GM12875 (cell line): ENCODE data around the gene SH3RF1.

Experiments
- H3K4me3 ChIP-seq: one replicate; pipeline ENCODE4 v1.5.1; 2011; ENCODE audit warnings: low read depth, low read length, control low read depth
- TF ChIP-seq, protein P1 (sequence below): IDR thresholded peaks from 2 replicates; pipeline ENCODE4 v1.5.1; 2011; ENCODE audit warnings: low read depth, mild to moderate bottlenecking, control low read depth, inconsistent platforms, low read length, moderate library complexity, borderline replicate concordance; ENCODE audit not compliant: insufficient read depth

SH3RF1 gene

DNA sequence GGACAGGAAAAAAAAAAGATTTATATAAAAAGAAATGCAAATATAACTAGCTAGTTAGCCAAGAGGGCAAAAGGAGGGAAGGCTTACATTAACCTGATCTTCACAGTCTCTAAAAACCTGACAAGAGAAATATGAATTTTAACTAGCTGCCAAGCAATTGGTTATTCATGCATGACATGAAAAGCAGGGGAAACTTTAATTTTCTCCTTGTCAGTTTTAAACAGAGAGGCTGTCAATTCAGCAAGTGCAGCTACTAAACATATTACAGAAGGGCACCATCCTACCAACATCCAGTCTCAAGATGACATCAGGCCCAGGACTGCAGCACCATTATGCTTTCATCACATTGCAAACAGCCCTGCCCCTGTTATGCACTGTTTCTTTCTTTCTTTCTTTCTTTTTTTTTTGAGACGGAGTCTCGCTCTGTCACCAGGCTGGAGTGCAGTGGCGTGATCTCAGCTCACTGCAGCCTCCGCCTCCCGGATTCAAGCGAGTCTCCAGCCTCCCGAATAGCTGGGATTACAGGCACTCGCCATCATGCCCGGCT lies 221.8 kb downstream of the SH3RF1 start:
- no peak overlapping the region for H3K4me3 ChIP-seq
- TF ChIP-seq, protein P1, sequence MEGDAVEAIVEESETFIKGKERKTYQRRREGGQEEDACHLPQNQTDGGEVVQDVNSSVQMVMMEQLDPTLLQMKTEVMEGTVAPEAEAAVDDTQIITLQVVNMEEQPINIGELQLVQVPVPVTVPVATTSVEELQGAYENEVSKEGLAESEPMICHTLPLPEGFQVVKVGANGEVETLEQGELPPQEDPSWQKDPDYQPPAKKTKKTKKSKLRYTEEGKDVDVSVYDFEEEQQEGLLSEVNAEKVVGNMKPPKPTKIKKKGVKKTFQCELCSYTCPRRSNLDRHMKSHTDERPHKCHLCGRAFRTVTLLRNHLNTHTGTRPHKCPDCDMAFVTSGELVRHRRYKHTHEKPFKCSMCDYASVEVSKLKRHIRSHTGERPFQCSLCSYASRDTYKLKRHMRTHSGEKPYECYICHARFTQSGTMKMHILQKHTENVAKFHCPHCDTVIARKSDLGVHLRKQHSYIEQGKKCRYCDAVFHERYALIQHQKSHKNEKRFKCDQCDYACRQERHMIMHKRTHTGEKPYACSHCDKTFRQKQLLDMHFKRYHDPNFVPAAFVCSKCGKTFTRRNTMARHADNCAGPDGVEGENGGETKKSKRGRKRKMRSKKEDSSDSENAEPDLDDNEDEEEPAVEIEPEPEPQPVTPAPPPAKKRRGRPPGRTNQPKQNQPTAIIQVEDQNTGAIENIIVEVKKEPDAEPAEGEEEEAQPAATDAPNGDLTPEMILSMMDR: no peak

DNA sequence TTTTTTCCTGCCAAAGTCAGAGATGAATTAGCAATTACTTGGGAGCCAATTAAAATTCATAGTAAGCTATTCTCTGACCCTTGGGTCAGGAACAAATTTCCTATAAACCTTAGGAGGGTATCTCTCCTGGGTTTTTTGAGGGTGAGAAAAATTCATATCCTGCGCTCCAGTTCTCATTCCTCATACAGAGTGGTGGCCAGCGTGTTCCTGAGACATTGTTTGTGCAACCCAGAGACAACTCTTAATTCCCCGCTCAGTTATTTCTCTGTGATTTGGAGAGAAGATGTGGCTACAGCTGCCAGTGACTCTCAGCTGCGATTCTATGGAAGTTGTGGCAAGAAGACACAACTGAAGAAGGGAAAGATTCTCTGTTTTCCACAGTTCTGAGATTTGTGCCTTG lies 222.8 kb downstream of the SH3RF1 start:
- TF ChIP-seq, protein P1: no peak
- H3K4me3 ChIP-seq: no peak overlapping the region

DNA sequence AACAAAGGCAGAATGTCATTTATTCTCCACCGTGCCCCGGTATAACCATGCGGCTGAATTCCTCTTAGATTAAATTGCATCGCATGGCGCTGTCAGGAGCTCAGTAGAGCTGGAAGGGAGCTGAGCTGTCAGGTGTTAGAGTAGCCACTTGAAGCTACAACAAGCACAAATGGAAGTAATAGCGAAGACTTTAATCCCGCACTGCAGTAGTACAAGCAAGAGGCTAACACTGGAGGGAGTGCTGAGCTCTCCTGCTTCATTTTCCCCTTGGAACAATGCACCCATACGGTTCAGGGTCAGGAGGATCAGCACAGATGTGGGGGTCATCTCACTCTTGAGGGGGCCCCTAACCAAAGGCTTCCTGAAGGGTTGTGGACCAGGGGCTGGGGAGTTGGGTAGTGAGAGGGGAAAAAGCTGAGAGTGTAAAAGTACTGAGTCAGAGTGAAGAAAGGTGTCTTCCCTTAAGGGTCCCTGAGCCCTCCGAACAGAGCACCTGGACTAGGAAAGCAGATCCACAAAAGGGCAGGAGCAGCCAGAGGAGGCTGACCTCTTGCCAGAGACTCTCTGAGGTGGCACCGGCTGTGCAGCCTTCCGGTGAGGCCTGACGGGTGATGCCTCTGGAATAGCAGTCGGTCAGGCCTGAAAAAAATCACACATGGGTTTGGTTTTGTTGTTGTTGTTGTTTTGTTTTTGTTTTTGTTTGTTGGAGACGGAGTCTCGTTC lies 224.7 kb downstream of the SH3RF1 start:
- H3K4me3 ChIP-seq: no peak overlapping the region
- TF ChIP-seq, protein P1: no peak

DNA sequence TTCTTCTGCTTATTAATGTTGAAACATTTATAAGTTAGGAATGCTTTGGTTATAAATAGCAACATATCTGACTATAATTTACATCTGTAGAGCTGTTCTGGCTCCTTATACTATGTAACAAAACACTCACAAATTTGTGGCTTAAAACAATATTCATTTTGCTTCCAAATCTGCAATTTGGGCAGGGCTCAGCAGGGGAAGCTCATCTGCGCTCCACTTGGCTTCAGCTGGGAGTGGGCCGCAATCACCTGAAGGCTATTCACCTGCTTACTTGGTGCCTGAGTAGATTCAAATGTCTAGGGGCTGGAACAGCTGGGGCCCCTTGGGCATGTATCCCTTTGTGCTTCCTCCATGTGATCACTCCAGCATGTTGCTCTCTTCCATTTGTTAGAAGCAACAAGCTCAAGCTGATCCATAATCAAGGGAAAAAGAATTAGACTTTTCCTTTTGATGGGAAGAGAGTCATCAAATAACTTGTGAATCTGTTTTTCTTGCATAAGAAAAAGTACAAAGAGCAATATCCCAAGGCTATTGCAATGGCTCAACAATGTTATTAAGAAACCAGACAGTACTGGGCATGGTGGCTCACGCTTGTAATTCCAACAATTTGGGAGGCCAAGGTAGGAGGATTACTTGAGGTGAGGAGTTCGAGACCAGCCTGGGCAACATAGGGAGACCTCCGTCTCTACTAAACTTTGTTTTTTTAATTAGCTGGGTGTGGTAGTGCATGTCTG lies 225.9 kb downstream of the SH3RF1 start:
- TF ChIP-seq, protein P1: no peak

More for the DNA sequence above, 225.9 kb downstream of the SH3RF1 start:
- no peak overlapping the region for H3K4me3 ChIP-seq
